HG03025 (cell line): ENCODE measurements around the gene WRAP73.
A peak's percentile ranks its signal among the peaks of the same experiment; 100 is the strongest.

Source experiments
- ATAC-seq: cut with Tn5 transposase; IDR thresholded peaks from one replicate; pipeline ENCODE4 v1.9.1; 2021; ENCODE audit warnings: mild to moderate bottlenecking, moderate library complexity; ENCODE audit not compliant: unreplicated experiment, low FRiP score

The WRAP73 gene

GRCh38 chr1:3649342-3650247 is at the start of gene WRAP73:
TSS of gene WRAP73 (minus strand) at chr1:3650103. CDS start at chr1:3649999, 104 bp downstream.
- peak; percentile 63 for ATAC-seq

- ATAC-seq, result no peak
Observed at GRCh38 chr1:3699596-3699995, 49.7 kb upstream of the WRAP73 start.

GRCh38 chr1:3698660-3699408 is 48.9 kb upstream of the WRAP73 start:
- no peak for ATAC-seq

GRCh38 chr1:3697810-3698209 is 47.9 kb upstream of the WRAP73 start:
- no peak for ATAC-seq

GRCh38 chr1:3697104-3697503 is 47.2 kb upstream of the WRAP73 start:
- no peak for ATAC-seq

- ATAC-seq, result no peak
Observed at GRCh38 chr1:3696689-3697088, 46.8 kb upstream of the WRAP73 start.

- ATAC-seq, result no peak
Observed at GRCh38 chr1:3695326-3696217, 45.7 kb upstream of the WRAP73 start.

- no peak for ATAC-seq
Observed at GRCh38 chr1:3693321-3693720, 43.4 kb upstream of the WRAP73 start.

GRCh38 chr1:3692598-3692997 is 42.7 kb upstream of the WRAP73 start:
- no peak for ATAC-seq

- ATAC-seq, result no peak
Observed at GRCh38 chr1:3691421-3692204, 41.7 kb upstream of the WRAP73 start.

- no peak for ATAC-seq
Observed at GRCh38 chr1:3690282-3691065, 40.6 kb upstream of the WRAP73 start.

GRCh38 chr1:3689138-3689750 is 39.3 kb upstream of the WRAP73 start:
- ATAC-seq, result no peak

- no peak for ATAC-seq
Observed at GRCh38 chr1:3688356-3689137, 38.6 kb upstream of the WRAP73 start.

- no peak for ATAC-seq
Observed at GRCh38 chr1:3687504-3687903, 37.6 kb upstream of the WRAP73 start.

GRCh38 chr1:3685906-3686305 is 36.0 kb upstream of the WRAP73 start:
- no peak for ATAC-seq

- no peak for ATAC-seq
Observed at GRCh38 chr1:3685222-3685621, 35.3 kb upstream of the WRAP73 start.

GRCh38 chr1:3683992-3684391 is 34.1 kb upstream of the WRAP73 start:
- no peak for ATAC-seq

GRCh38 chr1:3683197-3683596 is 33.3 kb upstream of the WRAP73 start:
- ATAC-seq, result no peak
